ENCODE measurements around the gene NMNAT1.
"Not testable (repeated sequence)": the region's sequence is repeated elsewhere in the genome, so short reads cannot be mapped to it uniquely, and the experiment has no call there.

NMNAT1 gene

GRCh38 chr1:10020678-10021077 lies 77.4 kb downstream of the NMNAT1 start:
- DNase-seq: not testable (repeated sequence)

- DNase-seq: not testable (repeated sequence)
These were observed 78.7 kb downstream of the NMNAT1 start for GRCh38 chr1:10021992-10022391.

GRCh38 chr1:10022656-10023055 lies 79.4 kb downstream of the NMNAT1 start:
- DNase-seq: no peak

- no peak for DNase-seq
These were observed 82.1 kb downstream of the NMNAT1 start for GRCh38 chr1:10025354-10025753.

GRCh38 chr1:10027027-10027426 lies 83.8 kb downstream of the NMNAT1 start:
- no peak for DNase-seq

- not testable (repeated sequence) for DNase-seq
These were observed 85.8 kb downstream of the NMNAT1 start for GRCh38 chr1:10028956-10029500.

GRCh38 chr1:10031461-10031860 lies 88.2 kb downstream of the NMNAT1 start:
- no peak for DNase-seq

- peak; percentile 96 for DNase-seq
These were observed 89.5 kb downstream of the NMNAT1 start, which contains the start of gene UBE4B for GRCh38 chr1:10032590-10033358. UBE4B (plus strand) TSS chr1:10032958; CDS start chr1:10033671, 713 bp downstream.

- peak; percentile 47 for DNase-seq
These were observed 90.1 kb downstream of the NMNAT1 start for GRCh38 chr1:10033359-10033845.

All from KG1 (cell line).